ENCODE measurements around the gene AATF.

Gene AATF

DNA sequence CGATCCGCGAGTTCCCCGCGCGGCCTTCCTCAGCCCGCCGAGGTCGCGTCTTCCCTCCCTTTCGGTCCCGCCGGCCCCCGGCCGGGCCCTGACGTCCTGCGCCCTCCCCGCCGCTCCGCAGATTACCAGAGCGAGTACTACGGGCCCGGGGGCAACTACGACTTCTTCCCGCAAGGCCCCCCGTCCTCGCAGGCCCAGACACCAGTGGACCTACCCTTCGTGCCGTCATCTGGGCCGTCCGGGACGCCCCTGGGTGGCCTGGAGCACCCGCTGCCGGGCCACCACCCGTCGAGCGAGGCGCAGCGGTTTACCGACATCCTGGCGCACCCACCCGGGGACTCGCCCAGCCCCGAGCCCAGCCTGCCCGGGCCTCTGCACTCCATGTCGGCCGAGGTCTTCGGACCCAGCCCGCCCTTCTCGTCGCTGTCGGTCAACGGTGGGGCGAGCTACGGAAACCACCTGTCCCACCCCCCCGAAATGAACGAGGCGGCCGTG is 6.1 kb upstream of the AATF start:
- FAIRE-seq, result no peak

DNA sequence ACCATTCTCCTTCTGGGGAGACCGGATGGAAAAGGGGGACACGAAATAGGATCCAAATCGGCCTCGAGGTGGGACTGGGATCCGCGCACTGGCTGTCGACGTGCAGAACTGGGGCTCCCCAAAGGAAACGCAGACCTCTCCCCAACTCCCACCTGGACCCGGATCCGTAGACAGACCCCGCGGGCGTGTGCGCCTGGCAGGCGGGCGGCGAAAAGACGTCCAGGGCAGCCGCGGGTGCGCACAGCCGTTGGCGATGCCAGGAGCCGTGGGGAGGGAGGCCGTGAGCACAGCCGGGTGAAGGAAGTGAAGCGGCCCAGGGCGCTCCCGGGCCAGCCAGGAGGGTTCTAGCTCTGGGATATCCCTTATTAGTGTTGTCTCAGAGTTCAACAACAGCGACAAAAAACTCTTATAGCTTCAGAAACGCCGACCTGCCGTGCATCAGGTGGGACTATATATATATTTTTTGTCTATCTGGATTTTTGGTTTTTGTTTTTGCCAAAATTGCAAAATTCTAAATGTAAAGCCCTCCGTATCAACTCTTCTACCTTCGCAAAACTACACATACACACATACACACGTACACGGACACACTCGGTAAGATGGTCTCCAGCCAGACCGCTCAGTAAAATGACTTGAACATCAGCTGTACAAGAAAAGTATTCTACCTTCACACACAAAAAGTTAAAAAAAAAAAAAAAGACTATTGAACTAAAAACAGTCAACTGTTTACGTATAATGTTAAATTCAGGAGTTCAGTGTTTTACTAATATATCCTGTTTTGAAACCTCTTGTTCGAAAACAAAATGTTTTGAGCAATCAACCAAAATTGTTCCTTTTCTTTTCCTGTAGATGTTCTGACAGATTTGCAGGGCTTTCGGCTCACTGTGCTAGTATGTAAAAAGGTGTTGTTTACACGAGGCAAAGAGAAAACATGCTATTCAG is 5.2 kb upstream of the AATF start:
- FAIRE-seq, result no peak

DNA sequence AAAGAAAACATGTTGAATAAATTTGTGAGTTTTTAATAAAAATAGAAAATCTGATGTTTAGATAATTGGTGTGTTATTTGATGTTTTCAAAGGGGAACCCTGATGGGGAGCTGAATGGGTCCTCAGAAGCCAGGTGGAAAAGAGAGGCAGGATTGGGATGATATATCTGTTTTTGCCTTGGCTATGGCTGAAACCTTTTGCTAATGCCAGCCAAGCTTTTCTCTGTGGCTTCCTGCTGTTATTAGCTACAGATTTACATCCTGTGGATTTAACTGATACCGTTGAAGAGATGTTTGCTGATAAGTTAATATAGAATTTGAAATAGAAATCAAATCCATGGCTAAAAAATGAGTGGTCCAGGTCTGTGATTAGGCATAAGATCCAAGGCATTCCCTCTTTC is 4.2 kb upstream of the AATF start:
- FAIRE-seq, result no peak

DNA sequence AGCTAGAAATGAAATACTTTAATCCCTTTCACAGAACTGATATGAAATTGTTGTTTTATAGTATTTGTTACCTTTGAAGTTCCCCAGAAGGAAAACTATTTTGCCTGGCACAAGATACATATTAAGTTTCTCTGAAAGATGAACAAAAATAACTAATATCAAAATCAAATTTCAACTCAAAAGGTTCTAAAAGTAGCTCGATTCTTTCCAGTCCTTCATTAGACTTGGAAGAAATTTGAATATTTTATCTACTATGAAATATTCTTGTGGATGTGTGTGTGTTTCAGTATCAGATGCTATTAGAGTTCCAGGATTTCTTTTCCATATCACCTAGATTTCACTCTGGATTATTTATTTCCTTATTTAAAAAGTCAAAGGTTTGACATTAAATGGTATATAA is 3.6 kb upstream of the AATF start:
- no peak for FAIRE-seq

DNA sequence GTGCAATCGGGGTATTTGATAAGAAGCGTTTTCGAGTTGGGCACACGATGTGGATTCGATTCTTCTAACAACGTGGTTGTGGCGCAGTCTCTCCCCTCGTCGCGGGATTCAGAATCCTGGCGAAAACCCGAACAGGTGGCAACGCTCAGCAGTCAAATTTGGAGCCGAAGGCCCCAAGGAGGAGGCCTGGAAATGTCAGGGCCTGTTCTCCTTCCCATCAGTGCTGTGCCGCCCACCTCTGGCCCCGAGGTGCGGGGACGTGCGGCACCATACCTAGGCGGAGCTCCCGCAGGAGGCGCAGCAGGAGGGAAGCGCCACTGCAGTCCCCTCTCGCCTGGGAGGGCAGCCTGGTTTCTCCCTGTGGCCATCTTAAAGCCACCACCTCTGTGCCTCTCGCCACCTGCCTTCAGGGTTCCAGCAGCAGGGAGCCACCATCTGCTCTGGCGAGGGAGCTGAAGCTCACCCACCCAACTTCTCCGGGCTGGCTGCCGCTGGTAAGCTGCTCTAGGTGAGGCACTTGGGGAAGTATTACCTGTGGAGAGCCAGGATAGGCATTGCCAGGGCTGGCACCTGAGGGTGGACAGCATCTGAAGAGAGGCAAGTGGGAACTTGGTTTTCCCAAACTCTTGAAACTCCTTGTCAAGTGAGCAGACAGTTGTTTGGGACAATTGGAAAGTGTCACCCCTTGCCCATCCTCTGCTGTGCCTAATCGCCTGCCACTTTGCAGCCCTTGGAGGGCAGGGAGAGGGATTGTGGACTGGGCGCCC is 2.6 kb upstream of the AATF start:
- no peak for FAIRE-seq

DNA sequence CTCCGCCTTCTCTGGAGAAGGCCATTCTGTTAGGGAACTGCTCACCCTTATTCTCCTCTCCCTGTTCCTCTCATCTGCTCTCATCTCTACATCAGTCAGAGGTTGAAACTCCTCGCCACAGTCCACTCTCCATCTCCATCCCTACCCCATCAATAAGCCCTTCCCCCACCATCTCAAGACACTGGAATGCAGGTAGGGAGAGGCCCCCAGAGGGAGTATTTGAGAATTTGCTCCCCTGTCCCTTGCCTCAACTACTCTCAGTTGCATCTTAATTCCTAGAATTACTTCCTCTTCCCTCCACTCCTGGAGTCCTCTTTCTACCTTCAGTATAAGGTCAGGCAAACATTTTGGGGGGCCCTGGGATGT is 2.0 kb upstream of the AATF start:
- no peak for FAIRE-seq

DNA sequence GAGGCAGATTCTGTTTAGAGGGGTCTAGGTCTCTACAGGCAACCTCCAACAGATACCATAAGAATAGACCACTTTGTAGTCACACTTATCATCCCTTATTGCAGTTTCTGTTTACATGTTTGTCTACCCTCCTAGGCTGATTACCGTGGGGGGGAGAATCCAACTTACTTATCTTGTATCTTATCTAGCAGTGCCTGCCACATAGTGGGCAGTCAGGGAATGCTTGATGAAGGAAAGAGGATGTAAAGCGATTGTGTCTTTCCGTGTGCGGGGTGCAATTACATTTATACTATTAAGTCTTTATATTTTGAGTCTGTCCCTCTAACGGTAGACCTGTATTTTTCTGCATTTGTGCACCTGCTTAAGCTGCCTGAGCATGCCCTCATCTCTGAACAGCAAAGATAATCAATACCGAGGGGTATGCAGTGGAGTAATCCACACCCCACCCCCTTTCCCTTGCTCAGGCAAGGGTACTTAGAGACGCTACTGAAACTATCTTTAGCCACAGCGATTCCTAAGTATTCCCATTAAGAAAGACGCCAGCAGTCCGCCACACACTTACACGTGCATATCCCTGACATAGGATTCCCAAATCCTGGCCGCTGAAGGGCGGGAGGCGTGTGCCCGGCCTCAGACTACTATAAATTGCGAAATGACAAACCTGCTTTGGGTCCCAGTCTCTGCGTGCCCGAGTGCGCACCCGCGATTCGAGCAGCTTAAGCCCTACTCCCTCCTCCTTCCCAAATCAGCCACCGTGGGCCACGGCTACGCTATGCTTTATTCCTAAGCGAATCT is 635 bp upstream of the AATF start:
- no peak for FAIRE-seq

DNA sequence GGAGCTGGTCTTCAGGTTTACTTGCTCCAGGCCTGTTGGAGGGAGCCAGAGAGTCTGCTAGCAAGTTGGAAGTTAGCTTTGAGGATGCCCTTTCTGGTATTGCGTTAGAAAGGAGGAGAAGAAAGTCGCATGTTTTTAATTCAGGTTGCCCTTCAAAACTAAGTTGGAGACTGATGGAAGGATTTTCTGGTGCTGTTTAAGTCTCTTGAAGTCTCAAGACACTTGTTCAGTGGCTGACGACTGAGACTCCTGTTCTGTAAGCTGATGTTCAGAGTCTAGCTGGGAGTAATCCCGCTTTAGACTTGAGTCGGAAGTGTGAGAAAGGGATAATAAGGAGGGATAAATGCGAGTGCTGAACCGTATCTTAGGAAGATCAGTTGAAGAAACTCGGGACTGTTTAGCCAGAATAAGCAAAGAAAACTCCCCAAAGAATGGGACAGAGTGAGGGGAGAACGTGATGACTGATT is 740 bp downstream of the AATF start:
- FAIRE-seq, result no peak

DNA sequence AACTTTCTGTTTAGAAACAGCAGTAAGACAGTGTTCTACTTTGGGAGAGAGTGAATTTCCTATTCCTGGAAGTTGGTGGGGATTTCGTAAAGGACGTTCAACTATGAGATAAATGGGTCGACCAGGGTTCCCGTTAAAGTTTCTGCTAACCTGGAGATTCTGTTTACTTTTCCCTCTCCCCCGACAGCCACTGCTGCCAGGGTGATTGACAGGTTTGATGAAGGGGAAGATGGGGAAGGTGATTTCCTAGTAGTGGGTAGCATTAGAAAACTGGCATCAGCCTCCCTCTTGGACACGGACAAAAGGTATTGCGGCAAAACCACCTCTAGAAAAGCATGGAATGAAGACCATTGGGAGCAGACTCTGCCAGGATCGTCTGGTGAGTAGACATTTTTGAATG is 1.3 kb downstream of the AATF start:
- FAIRE-seq, result no peak

DNA sequence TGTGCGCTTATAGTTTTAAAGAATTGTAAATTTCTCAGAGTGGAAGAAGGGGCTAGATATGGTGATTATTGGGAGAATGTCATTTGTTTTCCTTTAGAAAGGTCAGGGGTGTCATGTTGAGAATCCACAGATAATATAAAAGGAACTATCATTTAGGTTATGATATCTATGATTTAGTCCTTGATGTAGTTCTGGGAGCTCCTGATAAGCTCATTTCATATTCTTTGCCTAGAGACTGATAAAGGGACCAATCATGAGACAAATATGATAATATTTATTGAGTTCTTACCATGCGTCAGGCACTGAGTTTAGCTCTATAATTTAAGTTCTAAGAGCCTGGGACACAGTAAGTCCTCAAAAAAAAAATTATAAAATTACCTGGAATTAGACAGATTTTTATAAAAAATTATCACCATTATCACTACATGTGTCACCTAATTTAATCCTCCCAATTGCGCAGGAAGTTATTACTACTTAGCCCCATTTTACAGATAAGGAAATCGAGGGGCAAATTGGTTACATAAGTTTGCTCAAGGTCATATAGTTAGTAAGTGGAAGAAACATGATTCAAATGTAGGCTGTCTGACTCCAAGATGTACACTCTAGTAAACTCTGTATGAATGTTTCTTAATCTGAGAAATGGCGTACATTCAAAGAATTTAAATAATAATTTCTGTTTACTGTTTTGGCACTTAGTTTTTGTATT is 2.5 kb downstream of the AATF start:
- FAIRE-seq, result no peak

DNA sequence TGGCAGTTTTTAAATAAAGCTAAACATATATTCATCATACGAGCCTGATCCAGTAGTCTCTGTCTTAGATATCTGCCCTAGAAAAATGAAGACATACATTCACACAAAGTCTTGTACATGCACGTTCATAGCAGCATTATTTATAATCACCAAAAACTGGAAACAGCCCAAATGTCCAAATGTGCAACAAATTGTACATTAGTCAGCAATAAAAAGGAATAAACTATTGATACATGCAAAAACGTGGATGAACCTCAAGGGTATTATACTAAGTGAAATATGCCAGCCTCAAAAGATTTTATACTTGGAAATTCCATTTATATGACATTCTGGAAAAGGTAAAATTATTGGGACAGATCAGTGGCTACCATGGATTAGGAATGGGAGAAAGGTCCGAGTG is 22.8 kb downstream of the AATF start:
- FAIRE-seq, result no peak

DNA sequence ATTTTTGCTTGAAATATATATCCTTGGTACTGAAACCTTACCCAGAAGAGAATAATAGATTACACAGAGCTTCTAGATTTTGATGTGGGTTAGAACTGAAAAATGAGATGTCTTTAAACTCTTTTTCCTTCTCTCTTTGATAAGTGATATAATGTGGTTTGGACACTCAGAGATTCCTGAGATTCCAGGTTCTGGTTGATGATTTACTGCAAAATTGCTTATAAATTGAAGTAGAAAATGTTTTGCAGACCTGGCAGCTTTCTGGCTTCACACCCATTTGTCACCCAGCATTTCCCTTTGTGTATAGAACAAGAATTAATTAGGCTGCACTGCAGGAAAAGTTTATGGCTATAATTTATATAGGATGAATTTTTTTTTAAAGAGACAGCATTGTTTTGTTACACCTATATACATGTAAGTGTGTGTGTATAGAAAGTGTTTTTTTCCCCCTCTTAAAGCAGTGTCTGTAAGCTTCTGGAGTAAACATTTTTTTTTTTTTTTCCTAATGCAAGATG is 23.5 kb downstream of the AATF start:
- no peak for FAIRE-seq

DNA sequence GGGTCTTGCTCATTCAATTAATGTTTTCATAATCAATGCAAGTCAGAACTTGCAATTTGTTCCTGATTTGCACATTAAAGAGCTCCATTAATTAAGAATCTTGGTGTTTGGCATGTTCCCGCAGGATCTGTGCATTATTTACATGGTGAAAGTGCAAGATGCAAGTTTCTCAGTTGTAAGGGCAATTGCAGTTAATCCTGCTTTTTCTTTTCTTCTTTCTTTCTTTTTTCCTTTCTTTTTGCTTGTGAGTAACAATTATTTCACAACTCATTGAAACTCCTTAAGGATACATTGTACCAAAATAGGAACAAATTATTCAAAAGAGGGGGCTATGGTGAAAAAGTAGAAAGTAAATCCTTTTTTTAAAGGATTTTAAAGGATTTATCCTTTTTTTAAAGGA is 24.2 kb downstream of the AATF start:
- no peak for FAIRE-seq

DNA sequence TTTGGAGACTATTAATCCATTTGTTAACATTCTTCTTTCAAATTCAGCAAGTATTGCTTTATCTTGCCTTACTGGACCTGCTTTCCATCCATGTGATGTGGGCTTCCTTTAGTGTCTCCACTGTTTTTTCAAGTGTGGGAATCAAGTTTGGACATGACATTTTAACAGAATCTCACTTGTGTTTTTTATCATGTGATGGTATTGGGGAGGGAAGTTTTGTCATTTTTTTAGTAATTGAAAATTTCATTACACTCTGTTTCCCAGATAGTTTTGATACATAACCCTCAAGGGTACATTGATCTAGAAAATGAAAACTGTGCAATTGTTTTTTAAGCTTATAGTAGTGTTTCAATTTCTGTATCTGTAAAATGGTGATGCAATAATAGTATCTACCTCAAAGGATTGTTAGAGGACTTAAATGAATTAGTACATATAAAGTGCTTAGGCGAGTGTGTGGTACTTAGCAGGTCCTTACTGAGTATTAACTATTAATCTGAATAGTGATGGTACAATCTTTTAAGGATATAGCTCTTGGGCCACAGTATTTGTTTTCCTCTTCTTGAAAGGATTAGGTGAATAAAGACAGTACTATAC is 27.3 kb downstream of the AATF start:
- no peak for FAIRE-seq

DNA sequence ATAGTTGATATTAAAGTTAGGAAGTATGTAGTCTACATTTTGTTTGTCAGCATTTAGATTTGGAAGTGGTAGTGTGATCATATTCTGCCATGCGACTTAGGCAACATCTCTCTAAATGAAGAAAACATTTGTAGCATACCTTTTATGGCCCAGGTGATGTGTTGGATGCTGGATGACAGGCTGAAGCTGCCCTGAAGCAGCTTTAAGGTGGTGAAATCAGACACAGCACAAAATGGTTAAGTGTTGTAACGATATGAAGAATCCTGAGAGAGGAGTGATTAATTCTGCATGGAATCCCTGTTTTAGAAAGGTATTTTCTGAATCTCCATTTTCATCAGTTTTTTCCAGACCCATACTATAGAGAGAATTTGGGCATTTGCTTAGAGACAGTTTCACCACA is 28.3 kb downstream of the AATF start:
- no peak for FAIRE-seq

DNA sequence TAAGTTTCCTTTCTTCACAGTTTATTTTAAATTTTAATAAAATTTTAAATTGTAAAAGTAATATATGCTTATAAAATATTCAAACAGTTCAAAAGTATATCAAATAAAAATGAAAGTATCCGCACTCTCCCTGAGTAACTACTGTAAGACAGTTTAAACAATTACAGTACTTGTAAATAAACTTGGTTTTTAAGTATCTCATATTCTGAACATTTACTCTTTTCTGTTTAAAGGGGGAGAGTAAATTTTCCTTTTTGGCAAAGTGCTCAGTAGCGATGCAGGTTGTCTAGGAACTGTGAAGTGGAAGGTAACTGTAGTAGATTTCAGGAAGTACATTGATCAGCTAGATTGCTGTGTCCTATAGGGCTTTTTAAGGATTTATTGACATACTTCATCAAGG is 28.8 kb downstream of the AATF start:
- no peak for FAIRE-seq

DNA sequence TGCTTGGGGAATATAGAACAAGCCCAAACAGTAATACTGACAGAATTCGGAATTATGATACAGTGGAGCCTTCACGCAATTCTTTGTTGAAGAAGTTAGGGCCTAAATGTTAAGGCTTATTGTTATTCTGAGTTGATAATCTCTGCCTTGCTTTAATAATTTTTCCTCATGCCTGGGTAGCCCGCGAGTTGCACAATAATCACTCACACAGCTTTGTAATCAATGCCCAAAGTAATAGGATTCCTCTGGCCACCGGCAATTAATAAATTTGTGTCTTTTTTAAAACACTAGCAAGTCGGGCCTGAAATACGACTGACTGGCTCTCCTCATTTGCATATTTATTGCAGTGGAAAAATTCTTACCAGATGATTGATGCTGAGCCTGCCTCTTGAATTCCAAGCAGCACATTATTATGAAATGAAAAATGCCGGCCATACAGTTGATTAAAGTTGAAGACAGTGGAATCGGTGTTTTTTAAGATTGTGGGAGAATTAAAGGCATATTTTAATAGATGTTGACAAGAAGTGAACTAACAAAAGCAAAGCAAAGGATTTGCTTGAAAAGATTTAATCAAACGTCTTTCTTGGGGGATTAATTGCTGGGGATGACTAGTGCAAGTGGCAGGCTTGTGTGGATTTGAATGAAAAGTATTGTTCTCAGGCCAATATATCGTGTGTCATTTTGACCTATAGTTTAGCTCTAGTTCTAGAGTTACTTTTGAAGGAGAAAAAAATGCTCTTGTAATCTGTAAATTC is 30.2 kb downstream of the AATF start:
- FAIRE-seq, result no peak

DNA sequence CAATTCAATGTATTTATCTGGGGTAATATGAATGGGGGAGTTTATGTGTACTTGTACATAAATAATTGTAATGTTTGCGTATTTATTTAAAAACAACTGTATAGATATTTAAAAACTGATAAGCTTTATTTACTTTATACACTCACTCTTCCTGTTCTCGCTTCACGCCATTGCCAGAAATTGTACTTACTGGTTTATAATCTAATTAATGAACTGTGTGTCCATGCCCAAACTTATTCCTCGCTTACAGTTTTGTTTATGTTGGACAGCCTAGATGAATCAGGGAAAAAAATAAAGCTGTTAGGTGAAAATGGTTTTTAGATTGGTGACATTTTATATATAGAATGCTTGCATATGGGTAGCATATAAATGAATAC is 30.8 kb downstream of the AATF start:
- no peak for FAIRE-seq

DNA sequence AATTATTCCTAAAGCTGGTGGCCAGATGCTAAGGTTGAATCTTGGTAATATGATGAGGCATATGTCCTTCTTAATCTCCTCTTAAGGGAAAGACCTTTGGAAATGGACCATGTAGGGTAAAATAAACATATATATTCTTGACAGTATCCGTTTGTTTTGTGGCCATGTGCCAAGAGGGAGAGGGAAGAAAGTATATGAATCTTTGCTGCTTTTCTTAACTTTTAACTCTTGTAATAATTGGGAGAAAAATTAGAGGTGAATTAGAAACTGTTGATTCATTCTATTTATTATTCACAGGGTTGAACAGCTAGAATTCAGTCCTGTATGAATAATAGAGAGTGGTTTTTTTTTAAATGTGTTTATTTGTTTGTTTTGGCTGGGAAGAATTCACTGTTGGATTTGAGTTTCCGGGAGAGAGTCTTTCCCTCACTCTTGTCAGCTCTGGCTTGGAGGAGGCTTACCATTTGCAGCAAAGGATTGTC is 31.6 kb downstream of the AATF start:
- FAIRE-seq, result no peak

DNA sequence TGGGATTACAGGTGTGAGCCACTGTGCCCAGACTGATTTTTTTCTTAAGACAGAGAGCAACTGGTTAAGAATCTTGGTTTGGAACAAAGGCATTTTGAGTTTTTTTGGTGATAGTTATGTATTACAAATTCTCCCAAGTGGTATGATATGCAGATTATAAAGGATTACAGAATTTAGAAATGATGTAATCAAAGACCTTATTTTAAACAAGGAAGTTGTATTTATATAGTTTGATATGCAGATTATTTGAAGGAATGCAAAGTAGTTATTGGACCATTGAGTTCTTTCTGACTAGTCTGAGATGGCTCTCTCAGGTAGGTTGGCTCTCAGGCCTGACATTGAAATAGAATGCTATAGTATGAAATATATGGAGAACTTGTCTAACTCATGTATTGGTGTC is 34.9 kb downstream of the AATF start:
- FAIRE-seq, result no peak

DNA sequence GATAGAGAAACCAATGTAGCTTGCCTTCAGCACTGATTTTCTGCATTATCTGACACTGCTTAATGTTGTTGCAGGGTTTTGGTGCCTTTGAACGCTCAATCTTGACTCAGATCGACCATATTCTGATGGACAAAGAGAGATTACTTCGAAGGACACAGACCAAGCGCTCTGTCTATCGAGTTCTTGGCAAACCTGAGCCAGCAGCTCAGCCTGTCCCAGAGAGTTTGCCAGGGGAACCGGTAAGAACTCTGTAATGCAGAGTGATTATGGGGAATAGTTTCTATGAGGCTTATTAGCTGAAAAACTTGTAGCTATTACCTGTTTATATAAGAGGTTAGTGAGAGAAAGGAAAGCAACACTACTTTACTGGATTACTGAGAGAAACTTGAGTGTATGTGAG is 40.4 kb downstream of the AATF start:
- FAIRE-seq, result no peak
